HepG2 (cell line): ENCODE results near the gene MAN1A2. TPM values are rescaled to one million over a fixed set of nuclear protein-coding genes. Genes with fewer than 3 reads are reported as not detected.

Experiments used
- ERF ChIP-seq: IDR thresholded peaks from 2 replicates; pipeline ENCODE4 v1.6.1; 2018; ENCODE audit warnings: missing biosample characterization, missing genetic modification reagents
- FOXA3 ChIP-seq: IDR thresholded peaks from 2 replicates; pipeline ENCODE4 v1.6.1; 2016; ENCODE audit warnings: missing genetic modification reagents, missing compliant biosample characterization
- GATAD2A ChIP-seq: IDR thresholded peaks from 2 replicates; pipeline ENCODE4 v1.6.1; 2016
- MAFF ChIP-seq: IDR thresholded peaks from 2 replicates; pipeline ENCODE4 v1.6.1; 2011; ENCODE audit warnings: low read depth, low read length, improper control_type of control experiment
- MTF1 ChIP-seq: sonication (generic); formaldehyde crosslinking; IDR thresholded peaks from 2 replicates; pipeline ENCODE4 v1.5.0; 2020; ENCODE audit warnings: missing genetic modification reagents
- MYC ChIP-seq: sonication (generic); formaldehyde crosslinking; IDR thresholded peaks from 2 replicates; pipeline ENCODE4 v1.9.0; 2021; ENCODE audit warnings: missing genetic modification reagents, borderline replicate concordance
- NCOA2 ChIP-seq: sonication (generic); formaldehyde crosslinking; IDR thresholded peaks from 2 replicates; pipeline ENCODE4 v1.8.0; 2022; ENCODE audit warnings: inconsistent platforms
- NFIB ChIP-seq: sonication (generic); formaldehyde crosslinking; IDR thresholded peaks from 2 replicates; pipeline ENCODE4 v1.9.0; 2021; ENCODE audit warnings: missing genetic modification reagents, mild to moderate bottlenecking, borderline replicate concordance
- NPAS2 ChIP-seq: sonication (generic); formaldehyde crosslinking; IDR thresholded peaks from 2 replicates; pipeline ENCODE4 v1.8.0; 2022; ENCODE audit warnings: mild to moderate bottlenecking, missing genetic modification reagents, borderline replicate concordance
- PCBP1 ChIP-seq: fragments of 200-400 bp; formaldehyde crosslinking; IDR thresholded peaks from 2 replicates; pipeline ENCODE4 v1.6.1; 2017; ENCODE audit warnings: mild to moderate bottlenecking, low read depth, low read length, borderline replicate concordance
- POLR2AphosphoS5 ChIP-seq: IDR thresholded peaks from 2 replicates; pipeline ENCODE4 v1.6.1; 2012; ENCODE audit warnings: low read depth, low read length
- RERE ChIP-seq: IDR thresholded peaks from 2 replicates; pipeline ENCODE4 v1.6.1; 2016; ENCODE audit warnings: low read depth, missing genetic modification reagents, missing compliant biosample characterization
- SAP130 ChIP-seq: IDR thresholded peaks from 2 replicates; pipeline ENCODE4 v1.6.1; 2016; ENCODE audit warnings: low read depth
- ZKSCAN5 ChIP-seq: sonication (generic); formaldehyde crosslinking; IDR thresholded peaks from 2 replicates; pipeline ENCODE4 v1.5.1; 2020; ENCODE audit warnings: mild to moderate bottlenecking, missing genetic modification reagents
- ZNF354B ChIP-seq: sonication (generic); formaldehyde crosslinking; IDR thresholded peaks from 2 replicates; pipeline ENCODE4 v1.8.0; 2022; ENCODE audit warnings: mild to moderate bottlenecking, missing genetic modification reagents
- ZNF670 ChIP-seq: sonication (generic); formaldehyde crosslinking; IDR thresholded peaks from 2 replicates; pipeline ENCODE4 v1.8.0; 2022; ENCODE audit warnings: mild to moderate bottlenecking, missing genetic modification reagents, borderline replicate concordance
- ZNF770 ChIP-seq: sonication (generic); formaldehyde crosslinking; IDR thresholded peaks from 2 replicates; pipeline ENCODE4 v1.5.0; 2020; ENCODE audit warnings: mild to moderate bottlenecking, missing genetic modification reagents
- ZNF773 ChIP-seq: sonication (generic); formaldehyde crosslinking; IDR thresholded peaks from 2 replicates; pipeline ENCODE4 v1.4.0; 2020; ENCODE audit warnings: missing genetic modification reagents, borderline replicate concordance
- ZSCAN30 ChIP-seq: sonication (generic); formaldehyde crosslinking; IDR thresholded peaks from 2 replicates; pipeline ENCODE4 v1.5.0; 2020; ENCODE audit warnings: mild to moderate bottlenecking, missing genetic modification reagents
- polyA plus RNA-seq, 8 experiments: library from polyadenylated mRNA; depleted of rRNA in 3 of 8; stranded (reverse) in 7 of 8; unstranded in 1 of 8; fragments of >200 nt; fragmentation: Illumina TruSeq in 4 of 8; extraction: Trizol in 4 of 8; gene quantifications; 2 replicates each; pipeline versions ENCODE4 v1.2.1 to v1.2.3, GENCODE V29; 2011 to 2016; ENCODE audit warnings: low read depth in 4 of 8, missing spikeins in 1 of 8, mixed read lengths in 1 of 8; ENCODE audit not compliant: insufficient read depth in 1 of 8
- total RNA-seq, 5 experiments: library from RNA; depleted of rRNA; stranded (reverse); fragments of >200 nt; fragmentation: Illumina TruSeq; extraction: Trizol; gene quantifications; 2 replicates each; pipeline ENCODE4 v1.2.3, GENCODE V29; 2016; ENCODE audit warnings: low read depth in 1 of 5

Gene MAN1A2
- total and polyA plus RNA-seq, 2 of the 13 experiments (the other 11 are each of a cell fraction or from before 2014, with no cell fraction given), result 8.0 to 19.9 TPM

- peak; percentile 54; the same call in 1 of the 2 replicates for TF ChIP-seq SAP130 (CRISPR knock-in tag)
- no peak for TF ChIP-seq ZSCAN30 (CRISPR knock-in tag)
- no peak for TF ChIP-seq ERF
- no peak for TF ChIP-seq ZNF670 (CRISPR knock-in tag)
- TF ChIP-seq GATAD2A (CRISPR knock-in tag), result peak; percentile 55
- TF ChIP-seq NCOA2 (CRISPR knock-in tag), result no peak
- TF ChIP-seq NFIB (CRISPR knock-in tag), result no peak
- TF ChIP-seq ZKSCAN5 (CRISPR knock-in tag), result no peak
- no peak for TF ChIP-seq RERE (CRISPR knock-in tag)
- TF ChIP-seq ZNF773 (CRISPR knock-in tag), result no peak
- TF ChIP-seq PCBP1, result no peak
- TF ChIP-seq NPAS2 (CRISPR knock-in tag), result no peak
- TF ChIP-seq ZNF354B (CRISPR knock-in tag), result no peak
- TF ChIP-seq MTF1 (CRISPR knock-in tag), result no peak
- no peak for TF ChIP-seq POLR2AphosphoS5
- no peak for TF ChIP-seq MAFF
- TF ChIP-seq MYC (CRISPR knock-in tag), result no peak
- TF ChIP-seq FOXA3 (CRISPR knock-in tag), result 0 out of 2 replicates have a peak, but pooled peaks have one; percentile 19
- TF ChIP-seq ZNF770 (CRISPR knock-in tag), result peak; percentile 60; the same call in 1 of the 2 replicates
Measured at GRCh38 chr1:117544509-117545109, 177.4 kb downstream of the MAN1A2 start (continued).
